GM18870 (cell line): ENCODE results near the gene RNF32.
"Not testable (repeated sequence)": the region's sequence is repeated elsewhere in the genome, so short reads cannot be mapped to it uniquely, and the experiment has no call there.

Experiments
- ATAC-seq: cut with Tn5 transposase; IDR thresholded peaks from one replicate; pipeline ENCODE4 v1.9.1; 2021; ENCODE audit warnings: moderate library complexity; ENCODE audit not compliant: unreplicated experiment

Gene RNF32

GRCh38 chr7:156673454-156673853, 32.9 kb downstream of the RNF32 start:
- no peak for ATAC-seq

GRCh38 chr7:156673902-156674301, 33.3 kb downstream of the RNF32 start:
- no peak for ATAC-seq

DNA sequence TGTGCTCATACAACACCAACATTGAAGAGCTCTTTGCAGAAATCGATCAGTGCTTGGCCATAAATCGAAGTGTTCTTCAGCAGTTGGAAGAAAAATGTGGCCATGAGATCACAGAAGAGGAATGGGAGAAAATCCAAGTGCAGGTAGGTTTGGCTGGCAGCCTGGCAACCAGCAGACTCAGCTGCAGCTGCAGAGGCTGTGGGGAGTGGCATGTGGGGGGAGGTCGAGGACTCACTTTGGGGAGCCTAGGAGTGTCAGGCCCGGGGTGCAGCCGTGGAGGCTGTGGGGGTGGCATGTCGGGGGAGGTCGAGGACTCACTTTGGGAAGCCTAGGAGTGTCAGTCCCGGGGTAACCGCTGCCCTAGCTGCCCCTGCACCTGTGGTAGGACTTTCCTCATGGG, 35.1 kb downstream of the RNF32 start:
- no peak for ATAC-seq

DNA sequence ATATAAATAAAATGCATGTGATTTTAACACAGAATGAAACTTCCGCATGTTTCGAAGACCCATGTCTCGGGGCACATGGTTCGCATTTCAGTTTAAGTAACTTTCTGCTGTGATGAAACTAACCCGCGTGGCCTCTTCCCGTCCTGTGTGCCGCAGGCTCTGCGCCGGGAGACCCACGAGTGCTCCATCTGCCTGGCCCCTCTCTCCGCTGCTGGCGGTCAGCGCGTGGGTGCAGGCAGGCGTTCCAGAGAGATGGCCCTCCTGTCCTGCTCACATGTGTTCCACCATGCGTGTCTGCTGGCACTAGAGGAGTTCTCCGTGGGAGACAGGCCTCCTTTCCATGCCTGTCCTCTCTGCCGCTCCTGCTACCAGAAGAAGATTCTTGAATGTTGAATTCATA, 35.7 kb downstream of the RNF32 start:
- no peak for ATAC-seq

- no peak for ATAC-seq
These were observed 36.9 kb downstream of the RNF32 start for GRCh38 chr7:156677374-156678054.

- no peak for ATAC-seq
These were observed 39.7 kb downstream of the RNF32 start for GRCh38 chr7:156680281-156680680.

- no peak for ATAC-seq
These were observed 42.4 kb downstream of the RNF32 start for GRCh38 chr7:156682928-156683327.

DNA sequence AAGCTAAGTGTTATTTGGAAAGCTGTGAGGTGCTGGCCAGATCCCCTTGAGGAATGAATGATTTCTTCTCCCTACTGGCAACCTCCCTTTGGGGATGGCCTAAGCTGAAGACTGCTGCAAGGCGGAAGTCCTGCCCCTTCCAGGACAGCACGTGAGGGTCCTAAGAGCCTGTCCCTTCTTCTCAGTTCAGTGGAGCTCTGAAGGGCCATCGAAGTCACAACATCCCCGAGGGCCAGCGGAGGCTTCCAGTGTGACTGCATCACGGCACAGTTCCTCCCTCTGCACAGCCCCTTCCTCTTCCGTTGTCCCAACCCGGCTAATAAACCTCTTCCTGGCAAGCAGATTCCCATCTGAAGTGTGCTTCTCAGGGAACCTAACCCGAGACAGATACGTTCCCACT, 43.7 kb downstream of the RNF32 start:
- no peak for ATAC-seq

- ATAC-seq: no peak
These were observed 44.1 kb downstream of the RNF32 start for GRCh38 chr7:156684661-156685060.

- no peak for ATAC-seq
These were observed 51.2 kb downstream of the RNF32 start for GRCh38 chr7:156691764-156692163.

DNA sequence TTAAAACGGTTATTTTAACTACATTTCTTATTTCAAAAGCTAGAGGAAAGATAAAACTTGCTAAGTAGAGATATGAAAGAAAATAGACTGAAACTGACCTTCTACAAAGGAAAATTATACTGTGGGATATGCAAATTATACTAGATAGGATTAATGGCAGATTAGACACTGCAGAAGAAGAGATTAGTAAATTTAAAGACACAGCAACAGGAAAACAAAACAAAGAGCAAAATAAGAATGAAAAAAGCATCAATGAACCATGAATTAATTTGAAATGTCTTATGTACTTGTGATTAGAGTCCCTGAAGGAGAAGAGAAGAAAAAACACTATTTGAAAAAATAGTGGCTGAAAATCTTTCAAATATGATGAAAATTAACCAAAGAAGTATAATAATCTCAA, 52.3 kb downstream of the RNF32 start:
- ATAC-seq: no peak

- no peak for ATAC-seq
These were observed 53.1 kb downstream of the RNF32 start for GRCh38 chr7:156693627-156694026.

- not testable (repeated sequence) for ATAC-seq
These were observed 56.7 kb downstream of the RNF32 start for GRCh38 chr7:156697283-156697682.

DNA sequence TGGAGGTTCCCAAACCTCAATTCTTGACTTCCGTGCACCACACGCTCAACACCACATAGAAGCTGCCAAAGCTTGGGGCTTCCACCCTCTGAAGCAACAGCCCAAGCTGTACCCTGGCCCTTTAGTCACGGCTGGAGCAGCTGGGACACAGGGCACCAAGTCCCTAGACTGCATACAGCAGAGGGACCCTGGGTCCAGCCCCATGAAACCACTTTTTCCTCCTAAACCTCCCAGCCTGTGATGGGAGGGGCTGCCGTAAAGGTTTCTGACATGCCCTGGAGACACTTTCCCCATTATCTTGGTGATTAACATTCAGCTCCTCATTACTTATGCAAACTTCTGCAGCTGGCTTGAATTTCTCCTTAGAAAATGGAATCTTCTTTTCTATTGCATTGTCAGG, 57.9 kb downstream of the RNF32 start:
- not testable (repeated sequence) for ATAC-seq

- not testable (repeated sequence) for ATAC-seq
These were observed 61.2 kb downstream of the RNF32 start for GRCh38 chr7:156701787-156702186.

GRCh38 chr7:156702399-156702798, 61.8 kb downstream of the RNF32 start:
- no peak for ATAC-seq

DNA sequence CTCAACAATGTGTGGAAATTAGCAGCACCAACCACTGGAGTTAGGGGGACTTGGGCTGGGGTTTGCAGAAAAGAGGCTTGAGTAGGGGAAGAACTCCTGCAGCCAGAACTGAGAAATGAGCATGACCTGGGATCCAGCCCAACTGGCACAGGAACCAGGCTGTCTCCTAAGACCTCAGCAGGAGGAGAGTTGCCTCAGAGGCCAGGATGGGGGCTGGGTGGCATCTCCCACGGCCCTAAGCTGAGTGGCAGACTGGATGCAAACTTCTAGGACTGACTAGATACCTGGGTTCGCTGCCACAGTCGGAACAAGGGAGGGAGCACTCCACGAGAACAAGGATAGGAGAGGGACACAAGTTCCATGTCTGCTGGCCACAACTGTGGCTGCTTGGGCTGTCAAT, 62.6 kb downstream of the RNF32 start:
- no peak for ATAC-seq

GRCh38 chr7:156703773-156704482, 63.4 kb downstream of the RNF32 start:
- peak; percentile 60 for ATAC-seq

GRCh38 chr7:156722043-156722826, 81.7 kb downstream of the RNF32 start:
- ATAC-seq: no peak

DNA sequence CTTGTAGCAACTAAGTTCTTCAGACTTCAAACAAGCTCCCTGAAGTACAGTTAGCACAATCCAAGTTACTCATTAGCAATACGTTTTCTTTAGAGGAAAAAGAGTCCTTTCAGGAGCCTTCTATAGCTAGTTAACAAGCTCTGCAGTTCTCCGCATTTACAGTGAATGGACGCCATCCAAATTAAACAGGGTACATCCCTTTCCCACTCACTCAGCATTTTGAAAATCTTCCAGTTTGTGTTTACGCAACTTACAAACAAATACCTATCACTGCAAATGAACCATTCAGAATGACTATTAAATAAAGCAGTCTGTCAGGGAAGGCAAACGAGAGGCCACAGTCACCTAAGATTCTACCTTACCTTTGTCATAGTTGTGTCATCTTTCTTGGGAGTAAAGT, 84.5 kb downstream of the RNF32 start:
- no peak for ATAC-seq

DNA sequence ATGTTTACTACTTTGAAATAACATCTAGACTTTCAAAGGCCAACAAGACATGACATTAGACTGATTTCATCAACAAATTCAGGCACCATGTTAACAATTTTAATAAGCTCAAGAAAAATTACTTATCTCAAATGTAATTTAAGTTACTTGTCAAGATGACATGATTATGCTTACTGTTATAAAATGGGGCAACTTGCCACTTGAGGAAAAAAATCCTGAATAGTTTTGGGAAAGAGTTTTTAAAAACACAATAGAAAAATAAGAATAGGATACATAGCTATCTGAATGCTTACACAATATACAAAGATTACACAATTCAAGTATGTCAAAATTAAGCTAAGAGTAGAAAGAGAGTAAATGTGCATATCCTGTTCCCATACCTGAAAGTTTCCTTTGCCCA, 85.4 kb downstream of the RNF32 start:
- ATAC-seq: no peak
